Activated T-cell treated with anti-CD3 and anti-CD28 coated beads, Interleukin-2, amount 50 U/mL, for 24 hours (primary cell): ENCODE data around the gene PRSS56.
"Not testable (repeated sequence)": the region's sequence is repeated elsewhere in the genome, so short reads cannot be mapped to it uniquely, and the experiment has no call there.

ENCODE experiments used
- DNase-seq: peaks from one replicate; pipeline ENCODE4 v3.0.0-alpha.2; 2020
- H3K27ac Mint-ChIP-seq: 2 replicates; pipeline ENCODE4 v1.8.0; 2020; ENCODE audit warnings: mild to moderate bottlenecking, mixed read lengths
- H3K27me3 Mint-ChIP-seq: 2 replicates; pipeline ENCODE4 v1.8.0; 2020; ENCODE audit warnings: mixed read lengths
- H3K36me3 Mint-ChIP-seq: 2 replicates; pipeline ENCODE4 v1.8.0; 2020; ENCODE audit warnings: low read depth, mixed read lengths
- H3K4me1 Mint-ChIP-seq: 2 replicates; pipeline ENCODE4 v1.8.0; 2020; ENCODE audit warnings: low read depth, mixed read lengths
- H3K4me3 Mint-ChIP-seq: 2 replicates; pipeline ENCODE4 v1.8.0; 2020; ENCODE audit warnings: mild to moderate bottlenecking, moderate library complexity, mixed read lengths
- H3K9me3 Mint-ChIP-seq: 2 replicates; pipeline ENCODE4 v1.8.0; 2020; ENCODE audit warnings: mixed read lengths

The PRSS56 gene

DNA sequence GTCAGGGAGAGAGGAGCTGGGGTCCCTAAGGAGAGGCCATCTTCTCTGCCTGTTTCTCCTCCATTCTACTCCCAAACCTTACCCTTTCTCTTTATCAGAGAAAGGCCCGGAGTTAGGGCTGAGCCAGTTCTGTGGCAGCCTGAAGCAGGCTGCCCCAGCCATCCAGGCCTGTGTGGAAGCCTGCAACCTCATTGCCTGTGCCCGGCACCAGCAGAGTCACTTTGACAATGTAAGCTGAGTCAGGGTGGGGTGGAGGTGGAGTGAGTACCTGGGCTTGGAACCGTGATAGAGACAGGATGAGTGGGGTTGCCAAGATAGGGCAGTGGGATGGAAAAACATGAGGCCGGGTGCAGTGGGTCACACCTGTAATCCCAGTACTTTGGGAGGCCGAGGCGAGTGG is 24.5 kb downstream of the PRSS56 start:
- Mint-ChIP-seq H3K9me3 (peaks cover 3% of the 10 kb centered on the region), H3K27ac (peak overlapping the region; percentile 40), H3K4me3 (no peak overlapping the region), H3K4me1 (peaks cover 41% of the 10 kb centered on the region), H3K36me3 (peaks cover 57% of the 10 kb centered on the region), H3K27me3 (no peaks in the 10 kb centered on the region)
- no peak for DNase-seq

GRCh38 chr2:232545511-232546375 is 25.6 kb downstream of the PRSS56 start:
- H3K27ac Mint-ChIP-seq, result no peak overlapping the region

GRCh38 chr2:232547991-232548390 is 27.8 kb downstream of the PRSS56 start:
- Mint-ChIP-seq H3K9me3 (peaks cover 3% of the 10 kb centered on the region), H3K27me3 (no peaks in the 10 kb centered on the region), H3K4me1 (peaks cover 55% of the 10 kb centered on the region), H3K27ac (no peak overlapping the region), H3K36me3 (peaks cover 80% of the 10 kb centered on the region), H3K4me3 (peak overlapping the region; percentile 97)
- no peak for DNase-seq

More at GRCh38 chr2:232545511-232546375, 25.6 kb downstream of the PRSS56 start:
- no peak for DNase-seq
- peaks cover 65% of the 10 kb centered on the region for H3K36me3 Mint-ChIP-seq
- no peaks in the 10 kb centered on the region for H3K27me3 Mint-ChIP-seq
- H3K9me3 Mint-ChIP-seq, result peaks cover 3% of the 10 kb centered on the region
- no peak overlapping the region for H3K4me3 Mint-ChIP-seq
- H3K4me1 Mint-ChIP-seq, result peaks cover 42% of the 10 kb centered on the region

DNA sequence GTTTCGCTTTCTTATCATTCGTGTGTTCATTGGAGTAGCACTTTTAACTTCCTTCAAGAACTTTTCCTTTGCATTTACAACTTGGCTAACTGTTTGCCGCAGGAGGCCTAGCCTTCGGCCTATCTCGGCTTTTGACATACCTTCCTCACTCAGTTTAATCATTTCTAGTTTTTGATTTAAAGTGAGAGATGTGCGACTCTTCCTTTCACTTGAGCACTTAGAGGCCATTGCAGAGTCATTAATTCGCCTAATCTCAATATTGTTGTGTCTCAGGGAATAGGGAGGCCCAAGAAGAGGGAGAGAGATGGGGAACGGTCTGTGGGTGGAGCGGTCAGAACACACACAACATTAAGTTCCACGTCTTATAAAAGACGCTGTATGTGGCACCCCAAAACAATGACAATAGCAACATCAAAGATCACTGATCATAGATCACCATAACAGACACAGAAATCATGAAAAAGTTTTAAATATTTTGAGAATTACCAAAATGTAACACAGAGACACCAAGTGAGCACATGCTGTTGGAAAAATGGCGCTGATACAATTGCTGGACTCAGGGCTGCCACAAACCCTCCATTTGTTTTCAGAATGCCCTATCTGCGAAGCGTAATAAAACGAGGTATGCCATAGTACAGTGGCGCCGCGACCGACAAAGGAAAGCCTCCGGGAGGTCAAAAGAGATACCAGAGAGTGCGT is 29.6 kb downstream of the PRSS56 start:
- Mint-ChIP-seq H3K9me3 (peaks cover 3% of the 10 kb centered on the region), H3K4me1 (peaks cover 73% of the 10 kb centered on the region), H3K36me3 (peaks cover 87% of the 10 kb centered on the region), H3K4me3 (peak overlapping the region; percentile 97), H3K27ac (peak overlapping the region; percentile 99), H3K27me3 (no peaks in the 10 kb centered on the region)
- no peak for DNase-seq

DNA sequence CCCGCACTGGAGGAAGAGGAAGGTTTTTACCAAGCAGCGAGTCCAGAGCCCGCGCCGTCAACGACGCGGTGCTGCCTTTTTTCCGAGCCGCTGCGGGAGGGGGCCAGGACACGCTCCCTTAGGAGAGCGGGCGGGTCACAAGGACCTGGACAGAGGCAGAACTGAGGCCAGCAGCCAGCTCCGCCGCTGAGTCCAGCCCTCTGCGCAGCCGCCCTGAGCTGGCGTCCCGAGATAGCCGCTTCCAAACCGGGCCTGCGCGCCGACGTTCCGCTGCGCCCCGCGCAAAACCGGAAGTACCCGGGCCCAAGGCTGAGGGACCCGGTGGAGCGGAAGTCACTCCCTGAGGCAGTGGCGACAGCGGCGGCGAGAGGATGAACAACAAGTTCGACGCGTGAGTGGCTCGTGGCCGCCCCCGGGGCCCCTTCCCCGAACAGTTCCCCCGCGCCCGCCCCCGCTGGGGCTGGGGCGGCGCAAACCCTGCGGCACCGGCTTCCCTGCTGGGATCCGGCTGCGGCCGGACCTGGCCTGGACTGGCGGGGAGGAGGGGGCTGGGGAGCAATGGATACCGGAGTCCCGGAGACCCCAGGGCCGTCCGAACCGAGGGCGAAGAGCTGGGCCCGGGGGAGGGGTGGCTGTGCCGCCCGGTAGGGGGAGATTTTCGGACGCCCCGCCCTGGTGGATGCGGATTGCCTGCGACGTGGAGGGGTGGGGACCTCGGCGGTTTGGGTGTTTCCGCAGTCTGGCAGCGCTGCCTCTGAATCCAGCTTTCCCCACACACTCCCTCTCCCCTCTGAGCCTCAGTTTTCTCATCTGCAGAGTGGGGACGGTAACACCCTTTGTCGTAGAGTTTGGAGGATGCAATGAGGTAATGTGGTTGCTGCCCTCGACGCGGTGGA is 30.4 kb downstream of the PRSS56 start, which contains the start of the genes EIF4E2 and TIGD1:
Gene EIF4E2 (plus strand): TSS at position 336 of the 896 bp plus-strand sequence. CDS start 36 bp downstream, at position 372.
Gene TIGD1 (minus strand): TSS at position 204 of the 896 bp plus-strand sequence. CDS start 675 bp downstream, outside the sequence.
- H3K36me3 Mint-ChIP-seq, result peaks cover 88% of the 10 kb centered on the region
- peaks cover 3% of the 10 kb centered on the region for H3K9me3 Mint-ChIP-seq
- peak within 1 kb of the TSS; percentile 99 for H3K27ac Mint-ChIP-seq
- DNase-seq, result peak; percentile 95
- peak within 1 kb of the TSS; percentile 97 for H3K4me3 Mint-ChIP-seq
- H3K4me1 Mint-ChIP-seq, result peaks cover 78% of the 10 kb centered on the region
- H3K27me3 Mint-ChIP-seq, result no peaks in the 10 kb centered on the region

DNA sequence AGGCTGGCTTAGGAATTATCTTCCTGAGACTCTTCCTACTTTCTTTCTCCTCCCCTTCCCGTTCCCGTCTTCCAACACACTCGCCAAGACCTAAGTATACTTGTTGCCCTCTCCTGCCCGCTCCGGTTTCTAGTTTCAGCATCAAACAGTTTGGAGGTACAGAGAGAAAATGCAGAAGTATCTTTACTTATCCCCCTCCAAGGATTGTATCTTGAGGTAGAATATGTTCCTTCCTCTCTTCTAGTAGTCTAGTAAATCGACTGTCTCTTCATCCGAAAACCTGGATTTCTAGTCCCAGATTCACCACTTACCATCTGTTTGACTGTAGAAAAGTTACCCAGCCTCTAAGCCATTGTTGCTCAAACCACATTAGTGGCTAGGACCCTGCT is 31.1 kb downstream of the PRSS56 start:
- Mint-ChIP-seq H3K36me3 (peaks cover 88% of the 10 kb centered on the region), H3K27me3 (no peaks in the 10 kb centered on the region), H3K9me3 (peaks cover 3% of the 10 kb centered on the region), H3K27ac (peak overlapping the region; percentile 99), H3K4me1 (peaks cover 76% of the 10 kb centered on the region), H3K4me3 (peak overlapping the region; percentile 97)
- DNase-seq, result no peak

GRCh38 chr2:232551776-232552175 is 31.6 kb downstream of the PRSS56 start:
- Mint-ChIP-seq H3K4me1 (peaks cover 73% of the 10 kb centered on the region), H3K27ac (peak overlapping the region; percentile 99), H3K27me3 (no peaks in the 10 kb centered on the region), H3K4me3 (peak overlapping the region; percentile 97), H3K9me3 (peaks cover 3% of the 10 kb centered on the region), H3K36me3 (peaks cover 88% of the 10 kb centered on the region)
- no peak for DNase-seq

- Mint-ChIP-seq H3K27ac (peak overlapping the region; percentile 30), H3K9me3 (no peaks in the 10 kb centered on the region), H3K36me3 (peaks cover 87% of the 10 kb centered on the region), H3K27me3 (no peaks in the 10 kb centered on the region), H3K4me3 (no peak overlapping the region), H3K4me1 (peaks cover 41% of the 10 kb centered on the region)
- no peak for DNase-seq
These were observed 36.2 kb downstream of the PRSS56 start for GRCh38 chr2:232556426-232556825.

DNA sequence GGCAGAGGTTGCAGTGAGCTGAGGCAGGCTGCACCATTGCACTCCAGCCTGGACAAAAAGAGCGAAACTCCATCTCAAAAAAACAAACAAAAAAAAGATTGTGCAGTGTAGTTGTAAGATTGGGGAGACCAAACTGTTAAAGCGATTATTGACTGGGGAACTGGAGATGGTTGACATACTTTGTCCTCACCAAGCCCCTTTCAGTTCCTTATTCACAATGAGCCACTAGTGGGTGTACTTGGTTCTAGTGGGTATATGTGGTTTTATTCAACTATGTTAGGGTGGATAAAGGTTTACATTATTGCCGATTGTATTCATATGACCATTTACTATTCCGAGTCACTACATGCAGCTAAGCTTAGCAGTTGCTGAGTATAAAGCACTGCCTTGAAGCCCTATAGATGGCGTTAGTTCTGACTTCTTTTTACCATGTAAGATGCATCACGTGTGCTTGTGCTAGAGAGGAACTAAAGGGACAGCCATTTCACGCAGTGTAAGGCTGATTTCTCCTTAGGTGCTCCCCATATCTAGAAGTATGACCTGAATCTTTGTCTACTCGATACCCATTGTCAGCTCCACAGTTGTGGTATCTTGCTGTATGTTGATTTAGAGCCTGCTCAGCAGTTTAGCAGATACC is 42.4 kb downstream of the PRSS56 start:
- Mint-ChIP-seq H3K9me3 (no peaks in the 10 kb centered on the region), H3K27me3 (no peaks in the 10 kb centered on the region), H3K36me3 (peaks cover 92% of the 10 kb centered on the region), H3K27ac (no peak overlapping the region), H3K4me1 (no peaks in the 10 kb centered on the region), H3K4me3 (no peak overlapping the region)
- no peak for DNase-seq

DNA sequence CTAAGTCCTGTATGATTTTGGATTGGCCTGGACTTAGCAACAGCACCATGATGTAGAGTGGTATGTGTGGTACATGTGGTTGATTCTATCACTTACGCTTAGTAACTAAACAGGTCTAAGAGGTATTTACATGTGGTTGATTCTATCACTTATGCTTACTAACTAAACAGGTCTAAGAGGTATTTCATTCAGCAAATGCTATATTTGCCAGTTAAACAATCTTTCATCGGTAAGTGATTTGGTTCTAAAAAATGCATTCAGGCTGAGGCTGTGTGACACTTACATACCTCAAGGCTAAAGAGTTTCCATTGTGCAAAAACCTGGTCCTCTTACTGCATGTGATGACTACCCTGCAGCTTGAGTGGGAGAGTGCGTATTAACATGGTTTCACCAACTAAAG is 43.4 kb downstream of the PRSS56 start:
- Mint-ChIP-seq H3K27ac (no peak overlapping the region), H3K9me3 (no peaks in the 10 kb centered on the region), H3K36me3 (peaks cover 95% of the 10 kb centered on the region), H3K4me3 (no peak overlapping the region), H3K27me3 (no peaks in the 10 kb centered on the region), H3K4me1 (no peaks in the 10 kb centered on the region)
- no peak for DNase-seq

DNA sequence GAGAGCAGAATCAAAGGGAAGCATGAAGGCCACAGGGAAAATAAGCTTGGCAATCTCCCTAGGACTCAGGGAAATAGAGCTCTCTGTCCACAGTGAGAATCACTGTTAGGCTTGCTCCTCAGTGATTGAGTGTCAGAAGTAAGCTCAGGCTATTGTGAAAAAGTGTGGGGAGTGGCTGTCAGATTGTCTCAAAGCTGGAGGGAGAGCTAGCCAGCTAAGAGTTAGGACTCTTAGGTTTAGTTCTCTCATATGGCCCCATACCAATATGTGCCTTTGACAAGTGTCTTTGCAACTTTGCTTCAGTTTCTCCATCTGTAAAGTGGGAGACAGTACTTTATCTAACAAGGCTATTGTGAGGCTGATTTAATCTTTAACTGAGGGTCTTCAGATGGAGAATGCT is 47.5 kb downstream of the PRSS56 start:
- DNase-seq, result no peak
- H3K36me3 Mint-ChIP-seq, result peaks cover 98% of the 10 kb centered on the region
- no peaks in the 10 kb centered on the region for H3K27me3 Mint-ChIP-seq
- H3K4me3 Mint-ChIP-seq, result no peak overlapping the region
- no peaks in the 10 kb centered on the region for H3K4me1 Mint-ChIP-seq
- H3K9me3 Mint-ChIP-seq, result no peaks in the 10 kb centered on the region
- H3K27ac Mint-ChIP-seq, result no peak overlapping the region

GRCh38 chr2:232568161-232568560 is 48.0 kb downstream of the PRSS56 start:
- no peak overlapping the region for H3K4me3 Mint-ChIP-seq
- no peak overlapping the region for H3K27ac Mint-ChIP-seq
- H3K9me3 Mint-ChIP-seq, result no peaks in the 10 kb centered on the region
- peaks cover 98% of the 10 kb centered on the region for H3K36me3 Mint-ChIP-seq
- no peak for DNase-seq
- H3K4me1 Mint-ChIP-seq, result no peaks in the 10 kb centered on the region
- no peaks in the 10 kb centered on the region for H3K27me3 Mint-ChIP-seq

DNA sequence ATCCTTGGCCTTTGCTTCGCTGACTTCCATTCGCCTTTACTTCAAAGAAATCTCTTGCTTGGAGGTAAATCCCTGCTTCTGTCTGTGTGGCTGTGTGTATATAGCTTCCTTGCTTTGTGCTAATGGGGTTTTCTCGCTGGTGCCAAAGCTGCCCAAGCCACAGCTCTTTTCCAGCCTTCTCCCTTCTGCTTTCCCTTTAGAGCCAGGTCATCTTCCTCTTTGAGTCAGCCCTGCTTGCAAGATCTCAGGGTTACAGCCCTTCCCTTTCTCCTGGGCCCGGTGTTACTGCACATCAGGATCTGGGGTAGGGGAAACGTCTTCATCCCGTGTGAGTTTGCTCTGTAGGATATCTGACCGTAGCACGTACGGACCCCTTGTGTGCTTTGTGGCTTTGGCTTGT is 49.4 kb downstream of the PRSS56 start:
- Mint-ChIP-seq H3K27ac (no peak overlapping the region), H3K4me3 (no peak overlapping the region), H3K4me1 (no peaks in the 10 kb centered on the region), H3K9me3 (no peaks in the 10 kb centered on the region), H3K27me3 (no peaks in the 10 kb centered on the region), H3K36me3 (peaks cover 99% of the 10 kb centered on the region)
- no peak for DNase-seq

DNA sequence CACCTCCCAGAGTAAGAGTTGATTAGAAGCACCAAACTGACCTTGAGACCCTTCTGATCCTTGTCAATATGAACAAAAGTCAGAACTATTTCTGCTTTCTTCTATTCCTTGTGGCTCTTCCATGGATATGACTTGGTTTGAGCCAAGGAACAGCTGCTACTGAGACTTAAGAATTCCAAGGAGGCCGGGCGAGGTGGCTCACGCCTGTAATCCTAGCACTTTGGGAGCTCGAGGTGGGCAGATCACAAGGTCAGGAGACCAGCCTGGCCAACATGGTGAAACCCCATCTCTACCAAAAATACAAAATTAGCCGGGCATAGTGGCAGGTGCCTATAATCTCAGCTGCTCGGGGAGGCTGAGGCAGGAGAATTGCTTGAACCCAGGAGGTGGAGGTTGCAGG is 50.3 kb downstream of the PRSS56 start:
- not testable (repeated sequence) for H3K9me3 Mint-ChIP-seq, DNase-seq, H3K4me1 Mint-ChIP-seq, H3K4me3 Mint-ChIP-seq, H3K27me3 Mint-ChIP-seq, H3K27ac Mint-ChIP-seq
- H3K36me3 Mint-ChIP-seq, result peaks cover 99% of the 10 kb centered on the region
